OCI-LY3 (cell line): ENCODE measurements around the gene PCNX1.

Source experiments
- EZH2phosphoT487 ChIP-seq: fragments of 200-600 bp; shearing (Covaris generic); IDR thresholded peaks from 2 replicates; pipeline ENCODE4 v1.6.1; 2018; ENCODE audit warnings: antibody characterized with exemption, mixed run types, low read depth
- TF ChIP-seq, protein P1 (sequence below): fragments of 200-600, 300-600 bp; sonication (generic); IDR thresholded peaks from 2 replicates; pipeline ENCODE4 v1.5.1; 2014; ENCODE audit warnings: antibody characterized with exemption, low read length, low read depth

DNA sequence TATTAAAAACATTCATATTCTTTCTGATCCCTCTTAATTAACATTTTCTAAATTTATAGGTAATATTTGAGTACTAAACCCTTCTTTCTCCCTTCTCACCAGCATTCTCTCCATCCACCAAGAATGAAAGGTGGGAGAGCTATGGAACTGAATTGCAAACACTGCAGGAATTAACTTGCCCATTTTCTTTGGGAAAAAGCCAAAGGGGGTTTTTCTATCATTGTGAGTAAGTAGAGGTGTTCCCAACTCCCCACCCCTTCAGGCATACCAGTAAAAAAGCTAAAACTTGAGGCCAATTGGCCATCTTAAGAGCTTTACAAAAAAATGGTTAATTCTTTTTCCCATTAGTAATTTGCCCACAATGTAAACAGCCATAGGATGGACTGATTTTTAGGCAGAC, 23.7 kb downstream of the PCNX1 start:
- TF ChIP-seq, protein P1, sequence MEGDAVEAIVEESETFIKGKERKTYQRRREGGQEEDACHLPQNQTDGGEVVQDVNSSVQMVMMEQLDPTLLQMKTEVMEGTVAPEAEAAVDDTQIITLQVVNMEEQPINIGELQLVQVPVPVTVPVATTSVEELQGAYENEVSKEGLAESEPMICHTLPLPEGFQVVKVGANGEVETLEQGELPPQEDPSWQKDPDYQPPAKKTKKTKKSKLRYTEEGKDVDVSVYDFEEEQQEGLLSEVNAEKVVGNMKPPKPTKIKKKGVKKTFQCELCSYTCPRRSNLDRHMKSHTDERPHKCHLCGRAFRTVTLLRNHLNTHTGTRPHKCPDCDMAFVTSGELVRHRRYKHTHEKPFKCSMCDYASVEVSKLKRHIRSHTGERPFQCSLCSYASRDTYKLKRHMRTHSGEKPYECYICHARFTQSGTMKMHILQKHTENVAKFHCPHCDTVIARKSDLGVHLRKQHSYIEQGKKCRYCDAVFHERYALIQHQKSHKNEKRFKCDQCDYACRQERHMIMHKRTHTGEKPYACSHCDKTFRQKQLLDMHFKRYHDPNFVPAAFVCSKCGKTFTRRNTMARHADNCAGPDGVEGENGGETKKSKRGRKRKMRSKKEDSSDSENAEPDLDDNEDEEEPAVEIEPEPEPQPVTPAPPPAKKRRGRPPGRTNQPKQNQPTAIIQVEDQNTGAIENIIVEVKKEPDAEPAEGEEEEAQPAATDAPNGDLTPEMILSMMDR, result no peak
- TF ChIP-seq EZH2phosphoT487, result no peak
